ENCODE data around the gene SOCS2. TPM values are rescaled to one million over a fixed set of nuclear protein-coding genes. Genes with fewer than 3 reads are reported as not detected.

Gene SOCS2
- total and polyA plus RNA-seq, 2 of the 8 experiments (the other 6 are each of a cell fraction or from before 2014, with no cell fraction given), result 14.5 to 18.0 TPM

GRCh38 chr12:93609281-93610192 is 37.1 kb downstream of the SOCS2 start:
- Histone ChIP-seq H3K4ac (replicated peaks; ENCODE audit: insufficient read length, low read depth, low read length) (no peak overlapping the region), H3K18ac (ENCODE audit: extremely low read depth, low read length) (no peak overlapping the region), H3K9ac (replicated peaks in 1 of 4; ENCODE audit: extremely low read depth in 1 of 4, low read depth in 3 of 4, low read length in 3 of 4) (no peak overlapping the region), H4K8ac (ENCODE audit: extremely low read depth, insufficient read depth, low read length) (no peak overlapping the region), H2BK5ac (ENCODE audit: low read depth, low read length) (no peak overlapping the region), H3K79me1 (ENCODE audit: low read depth, low read length) (no peaks in the 10 kb centered on the region), H3K36me3 (ENCODE audit: control insufficient read depth in 2 of 4, insufficient read depth in 4 of 4, low read length in 3 of 4) (no peaks in the 10 kb centered on the region), H3K27me3 (replicated peaks in 1 of 4; ENCODE audit: control insufficient read depth in 3 of 4, extremely low read depth in 1 of 4, insufficient read depth in 3 of 4, low read length in 3 of 4) (no peaks in the 10 kb centered on the region), H2BK120ac (replicated peaks; ENCODE audit: low read depth, low read length) (no peak overlapping the region), H3K79me2 (ENCODE audit: control insufficient read depth in 1 of 2, insufficient read depth in 2 of 2, low read length in 2 of 2) (no peaks in the 10 kb centered on the region), H3K4me2 (ENCODE audit: insufficient read depth in 1 of 2, low read depth in 2 of 2, low read length in 2 of 2) (no peak overlapping the region), H3K56ac (replicated peaks; ENCODE audit: insufficient read length, low read depth, low read length) (no peak overlapping the region), H3K23ac (ENCODE audit: insufficient read length) (no peak overlapping the region), H4K5ac (ENCODE audit: insufficient read length, low read depth, low read length) (no peak overlapping the region), H2BK15ac (ENCODE audit: low read length) (no peak overlapping the region), H2BK12ac (ENCODE audit: low read depth, low read length) (0 out of 2 replicates have a peak overlapping the region, but pooled peaks have one; percentile 77), H4K91ac (replicated peaks; ENCODE audit: insufficient read length, low read length) (no peak overlapping the region), H3K27ac (ENCODE audit: low read depth, low read length) (no peak overlapping the region), H2AFZ (ENCODE audit: low read length) (no peak overlapping the region), H3K4me3 (ENCODE audit: extremely low read depth in 1 of 4, insufficient read depth in 2 of 4, low read depth in 3 of 4, low read length in 4 of 4) (no peak overlapping the region), H4K20me1 (replicated peaks in 1 of 2; ENCODE audit: control insufficient read depth in 1 of 2, insufficient read depth in 2 of 2, low read length in 2 of 2) (no peaks in the 10 kb centered on the region), H2AK5ac (ENCODE audit: low read depth, low read length) (no peak overlapping the region), H3K23me2 (ENCODE audit: low read depth, low read length) (no peaks in the 10 kb centered on the region), H3K14ac (ENCODE audit: insufficient read length) (no peak overlapping the region), H3K9me3 (ENCODE audit: insufficient read depth in 2 of 2, low read depth in 1 of 2, low read length in 1 of 2) (no peaks in the 10 kb centered on the region), H2BK20ac (ENCODE audit: low read length) (no peak overlapping the region), H3K4me1 (replicated peaks in 1 of 4; ENCODE audit: control insufficient read depth in 3 of 4, insufficient read depth in 4 of 4, low read length in 3 of 4) (peaks cover 0 to 5% (median 0%) of the 10 kb centered on the region in 4 experiments; a peak in 2 of 7 replicates)
- 83% methylated on average over 4 of the region's 4 CpGs; no CpG with 5 or more reads in 1 of the 2 experiments for WGBS, 2 experiments (ENCODE audit: extremely low coverage in 1 of 2, insufficient coverage in 1 of 2, insufficient read length in 1 of 2, insufficient replicate concordance in 2 of 2, low coverage in 1 of 2, low lambda C conversion rate in 2 of 2, missing lambda C conversion rate in 1 of 2)
- FAIRE-seq (peak; percentile 28), DNase-seq (ENCODE audit: low read depth in 1 of 2, low spot score in 2 of 2) (no peak)
- TF ChIP-seq SP2 (IDR thresholded peaks at IDR 0.05; ENCODE audit: low read length) (no peak), MAFK (IDR thresholded peaks at IDR 0.05; ENCODE audit: low read depth, low read length) (no peak), BCL11A (IDR thresholded peaks at IDR 0.05; ENCODE audit: low read depth in 2 of 2, low read length in 2 of 2) (no peak), GTF2F1 (IDR thresholded peaks at IDR 0.05; ENCODE audit: borderline replicate concordance, low read depth, low read length) (no peak), ZNF274 (IDR thresholded peaks at IDR 0.05; ENCODE audit: borderline replicate concordance, extremely low read depth, low read length) (no peak), KDM1A (IDR thresholded peaks at IDR 0.05; ENCODE audit: borderline replicate concordance, low read length) (no peak), NRF1 (IDR thresholded peaks at IDR 0.05; ENCODE audit: low read depth, low read length) (no peak), SRF (IDR thresholded peaks at IDR 0.05; ENCODE audit: low read depth, low read length) (no peak), BACH1 (IDR thresholded peaks at IDR 0.05; ENCODE audit: low read length) (no peak)
- CTCF ChIA-PET (ENCODE audit: partially characterized antibody), result no interaction called here
- POLR2A ChIA-PET (ENCODE audit: partially characterized antibody), result interaction anchor here (0.9 kb wide), 1 partner anchor 13 kb away, joined by 6 read pairs; no protein-coding TSS in a partner anchor
